DMS 273 treated with DMSO at 0.1 percent for 48 hours (cell line): Measurements from ENCODE around the gene TMLHE.
"Not testable (repeated sequence)": the region's sequence is repeated elsewhere in the genome, so short reads cannot be mapped to it uniquely, and the experiment has no call there.

Experiments used
- DNase-seq: peaks from one replicate; lab custom pipeline; 2025; lab: John Stamatoyannopoulos, UW

Gene TMLHE

GRCh38 chrX:155612312-155613224, at the start of gene TMLHE, which contains the start of gene SPRY3:
TSS of gene TMLHE (minus strand) at chrX:155612952. CDS start at chrX:155545276, 67,676 bp downstream.
TSS of gene SPRY3 (plus strand) at chrX:155612586.
- DNase-seq, result peak; percentile 10

GRCh38 chrX:155662282-155662681, 49.5 kb upstream of the TMLHE start:
- no peak for DNase-seq

- no peak for DNase-seq
These were observed 32.4 kb upstream of the TMLHE start for GRCh38 chrX:155645180-155645579.

GRCh38 chrX:155643240-155643639, 30.5 kb upstream of the TMLHE start:
- DNase-seq, result no peak

GRCh38 chrX:155641371-155641770, 28.6 kb upstream of the TMLHE start:
- DNase-seq, result not testable (repeated sequence)

GRCh38 chrX:155637714-155638113, 25.0 kb upstream of the TMLHE start:
- DNase-seq, result no peak

- DNase-seq, result not testable (repeated sequence)
These were observed 22.3 kb upstream of the TMLHE start for GRCh38 chrX:155635019-155635418.

- no peak for DNase-seq
These were observed 19.8 kb upstream of the TMLHE start for GRCh38 chrX:155632431-155633100.

- DNase-seq, result not testable (repeated sequence)
These were observed 7.4 kb upstream of the TMLHE start for GRCh38 chrX:155620110-155620509.

- DNase-seq, result no peak
These were observed 3.2 kb upstream of the TMLHE start for GRCh38 chrX:155615938-155616337.

GRCh38 chrX:155613927-155614559, 1.3 kb upstream of the TMLHE start:
- no peak for DNase-seq

- no peak for DNase-seq
These were observed 1.4 kb downstream of the TMLHE start for GRCh38 chrX:155611302-155611701.

- no peak for DNase-seq
These were observed 19.8 kb downstream of the TMLHE start for GRCh38 chrX:155592981-155593380.

- DNase-seq, result no peak
These were observed 20.4 kb downstream of the TMLHE start for GRCh38 chrX:155592331-155592730.

GRCh38 chrX:155577682-155578081, 35.1 kb downstream of the TMLHE start:
- DNase-seq, result no peak

- DNase-seq, result no peak
These were observed 49.7 kb downstream of the TMLHE start for GRCh38 chrX:155563099-155563498.

GRCh38 chrX:155544881-155545280, 67.9 kb downstream of the TMLHE start:
- no peak for DNase-seq

- DNase-seq, result no peak
These were observed 76.9 kb downstream of the TMLHE start for GRCh38 chrX:155535866-155536265.

GRCh38 chrX:155534800-155535199, 78.0 kb downstream of the TMLHE start:
- DNase-seq, result no peak

GRCh38 chrX:155527023-155527422, 85.7 kb downstream of the TMLHE start:
- DNase-seq, result not testable (repeated sequence)

- DNase-seq, result no peak
These were observed 98.5 kb downstream of the TMLHE start for GRCh38 chrX:155514225-155514624.

GRCh38 chrX:155505296-155505695, 107.5 kb downstream of the TMLHE start:
- DNase-seq, result no peak

GRCh38 chrX:155495134-155495533, 117.6 kb downstream of the TMLHE start:
- not testable (repeated sequence) for DNase-seq
